Endothelial cell of umbilical vein (primary cell): ENCODE measurements around the gene TUBA4A. TPM values are rescaled to one million over a fixed set of nuclear protein-coding genes. Genes with fewer than 3 reads are reported as not detected.

Experiments
- BruUV-seq: library from RNA; stranded (reverse); fragments of 400-500 nt; replicated peaks from 2 replicates; lab custom pipeline; 2021; lab: Mats Ljungman, UMichigan
- CTCF ChIA-PET: fragments of 300-600, 350-600 bp; sonication (Branson Sonifier 250); formaldehyde crosslinking; loops from one replicate; lab custom pipeline; 2021; ENCODE audit warnings: antibody characterized with exemption, inconsistent platforms; lab: Charles Lee
- POLR2A ChIA-PET: fragments of 300-600, 350-600 bp; sonication (Branson Sonifier 250); formaldehyde crosslinking; loops from one replicate; lab custom pipeline; 2021; ENCODE audit warnings: antibody characterized with exemption, inconsistent platforms; lab: Charles Lee
- DNase-seq: peaks from one replicate; pipeline ENCODE4 v3.0.0-alpha.2; 2011; ENCODE audit warnings: low read depth, low spot score
- FAIRE-seq: peaks from 2 replicates; lab custom pipeline; 2011; peaks lifted over from hg19 to GRCh38; lab: Jason Lieb, UNC
- H2AFZ ChIP-seq: 2 replicates; pipeline ENCODE4 v1.6.0; 2012; ENCODE audit warnings: low read depth, low read length, control low read depth, inconsistent platforms
- H3K27ac ChIP-seq: 2 replicates; pipeline ENCODE4 v1.5.1; 2011; ENCODE audit warnings: low read depth, mild to moderate bottlenecking, control low read depth, low read length, moderate library complexity; ENCODE audit not compliant: insufficient read depth
- H3K27me3 ChIP-seq, 2 experiments: 2 replicates each; pipeline versions ENCODE4 v1.6.0 to v1.6.1; 2011; ENCODE audit warnings: low read length in 2 of 2, mixed read lengths in 1 of 2; ENCODE audit not compliant: control insufficient read depth in 2 of 2, insufficient read depth in 2 of 2
- H3K36me3 ChIP-seq, 2 experiments: 2 replicates in 1 of 2; 3 replicates in 1 of 2; pipeline ENCODE4 v1.5.1; 2011; ENCODE audit warnings: low read length in 2 of 2, mild to moderate bottlenecking in 1 of 2, moderate library complexity in 1 of 2; ENCODE audit not compliant: control insufficient read depth in 2 of 2, insufficient read depth in 2 of 2; ENCODE audit errors: extremely low read depth in 1 of 2
- H3K4me1 ChIP-seq: 3 replicates; pipeline ENCODE4 v1.5.1; 2011; ENCODE audit warnings: mild to moderate bottlenecking, low read length; ENCODE audit not compliant: control insufficient read depth, insufficient read depth; ENCODE audit errors: extremely low read depth
- H3K4me2 ChIP-seq: 2 replicates; pipeline ENCODE4 v1.6.1; 2011; ENCODE audit warnings: low read length, control low read depth, mixed read lengths; ENCODE audit not compliant: insufficient read depth
- H3K4me3 ChIP-seq, 3 experiments: fragments of 200-600 bp in 1 of 3; sonication (generic), shearing (Covaris generic) in 1 of 3; replicated peaks in 1 of 3; 2 replicates each; pipeline ENCODE4 v1.5.1; 2011 to 2016; ENCODE audit warnings: control low read depth in 3 of 3, low read length in 3 of 3, mild to moderate bottlenecking in 2 of 3, inconsistent platforms in 1 of 3, low read depth in 1 of 3, moderate library complexity in 1 of 3; ENCODE audit not compliant: insufficient read depth in 1 of 3
- H3K79me2 ChIP-seq: 2 replicates; pipeline ENCODE4 v1.6.0; 2012; ENCODE audit warnings: low read length, inconsistent platforms; ENCODE audit not compliant: control insufficient read depth, insufficient read depth
- H3K9ac ChIP-seq: replicated peaks from 2 replicates; pipeline ENCODE3; 2011; ENCODE audit warnings: low read length, control low read depth; ENCODE audit not compliant: insufficient read depth; ENCODE audit errors: extremely low read depth
- H3K9me1 ChIP-seq: replicated peaks from 3 replicates; pipeline ENCODE4 v1.6.0; 2011; ENCODE audit warnings: mild to moderate bottlenecking, low read length; ENCODE audit not compliant: control insufficient read depth, insufficient read depth; ENCODE audit errors: extremely low read depth
- H3K9me3 ChIP-seq: replicated peaks from 2 replicates; pipeline ENCODE4 v1.5.1; 2012; ENCODE audit warnings: low read length, inconsistent platforms; ENCODE audit not compliant: control insufficient read depth, insufficient read depth
- H4K20me1 ChIP-seq: replicated peaks from 2 replicates; pipeline ENCODE3; 2011; ENCODE audit warnings: mild to moderate bottlenecking, low read length; ENCODE audit not compliant: control insufficient read depth, insufficient read depth; ENCODE audit errors: extremely low read depth
- EZH2 ChIP-seq: IDR thresholded peaks from 2 replicates; pipeline ENCODE4 v1.6.1; 2012; ENCODE audit warnings: borderline replicate concordance, low read depth, mild to moderate bottlenecking, moderate library complexity, low read length, inconsistent platforms; ENCODE audit not compliant: severe bottlenecking
- FOS ChIP-seq: IDR thresholded peaks from 2 replicates; pipeline ENCODE4 v1.6.1; 2011; ENCODE audit warnings: mild to moderate bottlenecking, low read length, moderate library complexity, borderline replicate concordance; ENCODE audit not compliant: insufficient read depth
- GATA2 ChIP-seq: IDR thresholded peaks from 2 replicates; pipeline ENCODE4 v1.7.0; 2011; ENCODE audit warnings: low read depth, mild to moderate bottlenecking, moderate library complexity, mixed read lengths, low read length; ENCODE audit not compliant: insufficient read length, insufficient read depth
- JUN ChIP-seq: IDR thresholded peaks from 2 replicates; pipeline ENCODE4 v1.6.1; 2011; ENCODE audit warnings: borderline replicate concordance, low read depth; ENCODE audit not compliant: insufficient read length, insufficient read depth
- MYC ChIP-seq: IDR thresholded peaks from one replicate; pipeline ENCODE4 v1.6.1; 2011; ENCODE audit warnings: mild to moderate bottlenecking, low read depth, low read length
- POLR2A ChIP-seq: IDR thresholded peaks from 2 replicates; pipeline ENCODE4 v1.6.1; 2012; ENCODE audit warnings: low read depth, mild to moderate bottlenecking, control low read depth, low read length
- POLR2AphosphoS5 ChIP-seq: IDR thresholded peaks from 2 replicates; pipeline ENCODE4 v1.6.1; 2012; ENCODE audit warnings: low read depth, mild to moderate bottlenecking, control low read depth, low read length, moderate library complexity; ENCODE audit not compliant: insufficient read depth
- dilution Hi-C: fragments of 300-500 bp; cut with MboI; formaldehyde crosslinking; loops from one replicate; pipeline ENCODE4 v1.15.0; 2019; ENCODE audit warnings: low sequenced_read_pairs; ENCODE audit not compliant: extremely low pct_ligation_motif_present
- intact Hi-C: fragments of 100-400 bp; cut with micrococcal nuclease; formaldehyde crosslinking; loops from one replicate; pipeline ENCODE4 v1.10.0; 2022
- polyA plus RNA-seq, 4 experiments: library from polyadenylated mRNA; depleted of rRNA in 3 of 4; stranded (reverse) in 3 of 4; unstranded in 1 of 4; fragments of >200 nt; gene quantifications; 2 replicates each; pipeline versions ENCODE4 v1.2.1 to v1.2.3, GENCODE V29; 2011 to 2012; ENCODE audit warnings: missing spikeins in 1 of 4
- total RNA-seq: library from RNA; stranded (reverse); gene quantifications from 2 replicates; pipeline ENCODE4 v1.2.3, GENCODE V29; 2021
- TF ChIP-seq, protein P1 (sequence below): IDR thresholded peaks from 2 replicates; pipeline ENCODE4 v1.6.1; 2011; ENCODE audit not compliant: insufficient read depth, insufficient read length
- TF ChIP-seq, protein P2 (sequence below), 2 donors: IDR thresholded peaks; 1 replicate in 1 of 2; 2 replicates in 1 of 2; pipeline ENCODE4 v1.5.1; 2011; ENCODE audit warnings: low read length in 2 of 2, mild to moderate bottlenecking in 2 of 2, moderate library complexity in 2 of 2, control low read depth in 1 of 2, inconsistent platforms in 1 of 2, low read depth in 1 of 2; ENCODE audit not compliant: insufficient read depth in 1 of 2; ENCODE audit errors: extremely low read depth in 1 of 2

The TUBA4A gene
- total and polyA plus RNA-seq, 2 donors (not counting 3 experiments of a cell fraction or from before 2014, with no cell fraction given) = 16.5 to 24.8 TPM

DNA sequence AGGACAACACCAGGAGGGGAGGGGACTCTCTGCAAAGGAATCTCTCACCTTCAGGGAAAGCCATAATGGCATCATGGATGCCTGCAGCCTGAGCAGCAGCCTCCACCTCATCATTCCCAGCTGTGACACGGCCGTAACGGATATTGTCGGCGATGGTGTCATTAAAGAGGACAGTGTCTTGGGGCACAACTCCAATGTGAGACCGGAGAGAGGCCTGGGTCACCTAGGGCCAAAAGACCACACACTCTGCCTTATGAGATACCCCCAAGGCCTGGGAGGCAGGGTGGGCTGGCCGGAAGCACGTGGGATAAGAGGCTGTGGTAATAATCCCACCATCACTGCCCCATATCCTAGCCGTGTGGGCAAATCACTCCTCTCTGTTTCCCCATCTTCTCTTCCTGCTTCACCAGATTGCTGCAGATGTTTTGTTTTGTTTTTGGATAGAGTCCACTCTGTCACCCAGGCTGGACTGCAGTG, 42.8 kb downstream of the TUBA4A start:
- no peaks in the 10 kb centered on the region for H3K27me3 ChIP-seq
- no peak overlapping the region for H2AFZ ChIP-seq
- no peak overlapping the region for H3K4me2 ChIP-seq
- peaks cover 3 to 13% of the 10 kb centered on the region in 2 experiments for H3K36me3 ChIP-seq
- H3K27ac ChIP-seq = no peak overlapping the region
- peaks cover 17% of the 10 kb centered on the region for H3K4me1 ChIP-seq
- no peak overlapping the region for H3K9ac ChIP-seq
- H3K79me2 ChIP-seq = no peaks in the 10 kb centered on the region
- FAIRE-seq = no peak
- H4K20me1 ChIP-seq = no peaks in the 10 kb centered on the region
- ChIA-PET CTCF (interaction anchor here (0.7 to 1.4 kb wide), 9 partner anchors 13 to 420 kb away, joined by 3 to 28 read pairs (median 5); partner anchors contain the start of genes CNPPD1, GLB1L, NHEJ1 and STK16), POLR2A (interaction anchor here (0.5 kb wide), 1 partner anchor 31 kb away, joined by 5 read pairs; no protein-coding TSS in a partner anchor)
- H3K9me1 ChIP-seq = no peaks in the 10 kb centered on the region
- intact Hi-C loops = loop anchor here (1.0 kb wide), 3 partner anchors 35 to 51 kb away; partner anchors contain the start of genes CNPPD1 and NHEJ1
- no peaks in the 10 kb centered on the region for H3K9me3 ChIP-seq
- TF ChIP-seq JUN (no peak), FOS (no peak), GATA2 (no peak), POLR2A (no peak), POLR2AphosphoS5 (no peak), MYC (no peak), EZH2 (no peak)
- TF ChIP-seq, protein P1, sequence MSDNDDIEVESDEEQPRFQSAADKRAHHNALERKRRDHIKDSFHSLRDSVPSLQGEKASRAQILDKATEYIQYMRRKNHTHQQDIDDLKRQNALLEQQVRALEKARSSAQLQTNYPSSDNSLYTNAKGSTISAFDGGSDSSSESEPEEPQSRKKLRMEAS = no peak
- TF ChIP-seq, protein P2, sequence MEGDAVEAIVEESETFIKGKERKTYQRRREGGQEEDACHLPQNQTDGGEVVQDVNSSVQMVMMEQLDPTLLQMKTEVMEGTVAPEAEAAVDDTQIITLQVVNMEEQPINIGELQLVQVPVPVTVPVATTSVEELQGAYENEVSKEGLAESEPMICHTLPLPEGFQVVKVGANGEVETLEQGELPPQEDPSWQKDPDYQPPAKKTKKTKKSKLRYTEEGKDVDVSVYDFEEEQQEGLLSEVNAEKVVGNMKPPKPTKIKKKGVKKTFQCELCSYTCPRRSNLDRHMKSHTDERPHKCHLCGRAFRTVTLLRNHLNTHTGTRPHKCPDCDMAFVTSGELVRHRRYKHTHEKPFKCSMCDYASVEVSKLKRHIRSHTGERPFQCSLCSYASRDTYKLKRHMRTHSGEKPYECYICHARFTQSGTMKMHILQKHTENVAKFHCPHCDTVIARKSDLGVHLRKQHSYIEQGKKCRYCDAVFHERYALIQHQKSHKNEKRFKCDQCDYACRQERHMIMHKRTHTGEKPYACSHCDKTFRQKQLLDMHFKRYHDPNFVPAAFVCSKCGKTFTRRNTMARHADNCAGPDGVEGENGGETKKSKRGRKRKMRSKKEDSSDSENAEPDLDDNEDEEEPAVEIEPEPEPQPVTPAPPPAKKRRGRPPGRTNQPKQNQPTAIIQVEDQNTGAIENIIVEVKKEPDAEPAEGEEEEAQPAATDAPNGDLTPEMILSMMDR (IDR thresholded peaks at IDR 0.05; ENCODE audit: extremely low read depth in 1 of 2, insufficient read depth in 1 of 2, low read depth in 1 of 2, low read length in 2 of 2) = no peak
- dilution Hi-C loops = no loop called here
- DNase-seq = no peak
- H3K4me3 ChIP-seq = no peak overlapping the region
- no TSS peak for BruUV-seq
